ENCODE data around the gene CLDN24.
"Not testable (repeated sequence)": the region's sequence is repeated elsewhere in the genome, so short reads cannot be mapped to it uniquely, and the experiment has no call there.

Gene CLDN24

DNA sequence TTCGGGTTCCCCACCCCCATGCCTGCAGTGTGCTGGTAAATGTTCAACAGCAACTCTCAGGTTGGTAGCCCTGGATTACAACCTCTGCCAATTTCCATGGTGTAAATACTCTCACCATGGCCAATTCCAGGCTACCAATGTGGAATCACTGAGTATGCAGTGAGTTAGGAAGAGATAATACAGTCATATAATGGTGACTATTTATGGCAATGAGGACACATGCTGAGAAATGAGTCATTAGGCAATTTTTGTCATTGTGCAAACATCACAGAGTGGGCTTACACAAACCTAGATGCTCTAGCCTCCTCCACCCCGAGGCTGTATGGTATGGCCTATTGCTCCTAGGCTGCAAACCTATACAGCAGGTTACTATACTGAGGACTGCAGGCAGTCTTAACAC, 4.6 kb upstream of the CLDN24 start:
- H3K4me3 Mint-ChIP-seq = no peak overlapping the region
- DNase-seq (ENCODE audit: low spot score in 2 of 2) (no peak), ATAC-seq (replicated peaks; ENCODE audit: extremely low read depth, poor library complexity, severe bottlenecking) (no peak)

GRCh38 chr4:183326387-183326786, 4.2 kb upstream of the CLDN24 start:
- ATAC-seq (replicated peaks; ENCODE audit: extremely low read depth, poor library complexity, severe bottlenecking) = not testable (repeated sequence)

More for the DNA sequence above, 4.6 kb upstream of the CLDN24 start:
- no peaks in the 10 kb centered on the region for H3K9me3 Mint-ChIP-seq
- H3K36me3 Mint-ChIP-seq (ENCODE audit: insufficient read depth) = no peaks in the 10 kb centered on the region
- H3K4me1 Mint-ChIP-seq = no peaks in the 10 kb centered on the region
- no peak overlapping the region for H3K27ac Mint-ChIP-seq (ENCODE audit: low read depth)
- peaks cover 32% of the 10 kb centered on the region for H3K27me3 Mint-ChIP-seq

GRCh38 chr4:183324619-183325018, 2.4 kb upstream of the CLDN24 start:
- H3K27ac Mint-ChIP-seq (ENCODE audit: low read depth) = no peak overlapping the region
- H3K27me3 Mint-ChIP-seq = peaks cover 32% of the 10 kb centered on the region
- no peak for DNase-seq (ENCODE audit: low spot score in 2 of 2)
- no peaks in the 10 kb centered on the region for H3K9me3 Mint-ChIP-seq
- H3K4me3 Mint-ChIP-seq = no peak overlapping the region
- ATAC-seq (replicated peaks; ENCODE audit: extremely low read depth, poor library complexity, severe bottlenecking) = no peak
- H3K36me3 Mint-ChIP-seq (ENCODE audit: insufficient read depth) = no peaks in the 10 kb centered on the region
- H3K4me1 Mint-ChIP-seq = no peaks in the 10 kb centered on the region

More at GRCh38 chr4:183326387-183326786, 4.2 kb upstream of the CLDN24 start:
- H3K9me3 Mint-ChIP-seq; DNase-seq (ENCODE audit: low spot score in 2 of 2); H3K4me3 Mint-ChIP-seq; H3K27ac Mint-ChIP-seq (ENCODE audit: low read depth); H3K36me3 Mint-ChIP-seq (ENCODE audit: insufficient read depth); H3K4me1 Mint-ChIP-seq: not testable (repeated sequence)
- H3K27me3 Mint-ChIP-seq = peaks cover 32% of the 10 kb centered on the region

- peaks cover 32% of the 10 kb centered on the region for H3K27me3 Mint-ChIP-seq
- not testable (repeated sequence) for H3K27ac Mint-ChIP-seq (ENCODE audit: low read depth); H3K36me3 Mint-ChIP-seq (ENCODE audit: insufficient read depth); ATAC-seq (replicated peaks; ENCODE audit: extremely low read depth, poor library complexity, severe bottlenecking); H3K4me3 Mint-ChIP-seq; H3K4me1 Mint-ChIP-seq; DNase-seq (ENCODE audit: low spot score in 2 of 2); H3K9me3 Mint-ChIP-seq
Observed at GRCh38 chr4:183324056-183324455, 1.8 kb upstream of the CLDN24 start.

- DNase-seq (ENCODE audit: low spot score in 2 of 2) (no peak), ATAC-seq (replicated peaks; ENCODE audit: extremely low read depth, poor library complexity, severe bottlenecking) (no peak)
- H3K27ac Mint-ChIP-seq (ENCODE audit: low read depth) = no peak overlapping the region
- H3K9me3 Mint-ChIP-seq = no peaks in the 10 kb centered on the region
- H3K4me3 Mint-ChIP-seq = no peak overlapping the region
- no peaks in the 10 kb centered on the region for H3K36me3 Mint-ChIP-seq (ENCODE audit: insufficient read depth)
- H3K27me3 Mint-ChIP-seq = peaks cover 32% of the 10 kb centered on the region
- no peaks in the 10 kb centered on the region for H3K4me1 Mint-ChIP-seq
Observed at GRCh38 chr4:183323295-183323694, 1.1 kb upstream of the CLDN24 start.

GRCh38 chr4:183321516-183321915, 710 bp downstream of the CLDN24 start:
- Mint-ChIP-seq H3K27me3 (peaks cover 29% of the 10 kb centered on the region), H3K36me3 (ENCODE audit: insufficient read depth) (no peaks in the 10 kb centered on the region), H3K4me1 (no peaks in the 10 kb centered on the region), H3K9me3 (no peaks in the 10 kb centered on the region), H3K4me3 (no peak overlapping the region), H3K27ac (ENCODE audit: low read depth) (no peak overlapping the region)
- DNase-seq (ENCODE audit: low spot score in 2 of 2) = no peak
- no peak for ATAC-seq (replicated peaks; ENCODE audit: extremely low read depth, poor library complexity, severe bottlenecking)

DNA sequence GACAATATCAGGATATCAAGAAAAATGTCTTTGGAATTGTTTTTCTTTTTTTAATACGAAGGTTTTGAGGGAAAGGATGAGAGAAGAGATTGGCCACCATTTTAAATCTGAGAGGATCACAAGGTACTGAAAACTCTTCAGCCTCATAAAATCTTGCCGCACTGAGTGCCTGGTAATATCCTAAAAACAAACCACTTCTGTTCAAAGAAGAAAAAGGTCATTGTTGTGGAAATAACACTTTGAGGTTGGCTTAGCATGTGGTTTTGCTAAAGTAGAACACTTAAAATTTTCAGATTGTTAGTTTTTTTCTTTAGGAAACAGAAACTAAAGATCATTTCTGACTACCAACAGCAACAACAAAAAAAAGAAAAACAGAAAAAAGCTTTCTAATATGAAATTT, 1.1 kb downstream of the CLDN24 start:
- Mint-ChIP-seq H3K4me1 (no peaks in the 10 kb centered on the region), H3K27ac (ENCODE audit: low read depth) (no peak overlapping the region), H3K27me3 (peaks cover 25% of the 10 kb centered on the region), H3K9me3 (no peaks in the 10 kb centered on the region), H3K4me3 (no peak overlapping the region), H3K36me3 (ENCODE audit: insufficient read depth) (no peaks in the 10 kb centered on the region)
- ATAC-seq (replicated peaks; ENCODE audit: extremely low read depth, poor library complexity, severe bottlenecking) = no peak
- DNase-seq (ENCODE audit: low spot score in 2 of 2) = no peak

- Mint-ChIP-seq H3K4me1 (no peaks in the 10 kb centered on the region), H3K27ac (ENCODE audit: low read depth) (no peak within 1 kb of the TSS), H3K9me3 (no peaks in the 10 kb centered on the region), H3K36me3 (ENCODE audit: insufficient read depth) (no peaks in the 10 kb centered on the region), H3K27me3 (peaks cover 19% of the 10 kb centered on the region), H3K4me3 (no peak within 1 kb of the TSS)
- no peak for ATAC-seq (replicated peaks; ENCODE audit: extremely low read depth, poor library complexity, severe bottlenecking)
- DNase-seq (ENCODE audit: low spot score in 2 of 2) = no peak
Observed at GRCh38 chr4:183320211-183321059, 1.8 kb downstream of the CLDN24 start, which contains the start of gene CLDN22. CLDN22 (minus strand) TSS chr4:183320276; CDS start chr4:183320218, 58 bp downstream.

DNA sequence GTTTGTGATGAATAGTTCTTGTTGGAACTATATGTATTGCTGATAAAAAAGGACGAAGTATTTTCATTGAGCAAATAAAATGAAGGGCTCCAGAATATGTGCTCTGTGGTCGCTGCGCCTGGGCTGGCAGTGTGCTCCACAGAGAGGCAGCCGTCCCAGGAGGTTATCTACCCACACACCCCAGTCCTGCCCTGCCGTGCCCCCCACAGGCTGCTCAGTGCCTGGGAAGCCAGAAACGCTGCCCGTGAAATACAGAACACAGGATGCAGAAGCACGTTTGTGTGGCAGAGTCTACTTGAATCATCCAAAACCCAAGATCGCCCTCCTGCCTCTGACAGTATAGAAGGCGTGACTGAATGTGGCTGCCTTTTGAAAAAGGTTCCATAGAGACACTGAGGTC, 3.6 kb downstream of the CLDN24 start:
- ATAC-seq (replicated peaks; ENCODE audit: extremely low read depth, poor library complexity, severe bottlenecking) = no peak
- H3K27ac Mint-ChIP-seq (ENCODE audit: low read depth) = no peak overlapping the region
- no peak overlapping the region for H3K4me3 Mint-ChIP-seq
- no peaks in the 10 kb centered on the region for H3K9me3 Mint-ChIP-seq
- no peaks in the 10 kb centered on the region for H3K4me1 Mint-ChIP-seq
- DNase-seq (ENCODE audit: low spot score in 2 of 2) = no peak
- H3K36me3 Mint-ChIP-seq (ENCODE audit: insufficient read depth) = no peaks in the 10 kb centered on the region
- H3K27me3 Mint-ChIP-seq = peaks cover 20% of the 10 kb centered on the region

DNA sequence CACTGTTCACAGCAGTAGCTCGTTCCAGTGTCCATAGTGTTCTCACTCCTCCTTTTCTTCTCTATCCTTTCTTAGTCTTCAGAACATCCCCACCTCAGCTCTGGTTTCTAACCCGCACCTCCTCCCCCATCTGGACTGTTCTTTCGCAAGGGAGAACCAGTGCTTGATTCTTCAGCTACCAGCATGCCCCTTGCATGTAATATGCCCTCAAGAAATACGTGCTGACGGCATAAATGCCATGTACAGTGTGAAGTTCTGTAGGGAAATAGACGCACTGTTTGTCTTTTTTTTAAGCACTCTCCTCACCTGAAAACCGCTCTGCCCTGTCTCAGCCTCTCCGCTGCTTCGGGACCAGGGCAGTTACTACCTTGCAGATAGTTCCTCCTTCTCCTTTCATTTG, 7.4 kb downstream of the CLDN24 start:
- Mint-ChIP-seq H3K36me3 (ENCODE audit: insufficient read depth) (peaks cover 2% of the 10 kb centered on the region), H3K4me3 (no peak overlapping the region), H3K27me3 (peaks cover 36% of the 10 kb centered on the region), H3K4me1 (no peaks in the 10 kb centered on the region), H3K27ac (ENCODE audit: low read depth) (no peak overlapping the region), H3K9me3 (no peaks in the 10 kb centered on the region)
- ATAC-seq (replicated peaks; ENCODE audit: extremely low read depth, poor library complexity, severe bottlenecking) (no peak), DNase-seq (ENCODE audit: low spot score in 2 of 2) (no peak)

DNA sequence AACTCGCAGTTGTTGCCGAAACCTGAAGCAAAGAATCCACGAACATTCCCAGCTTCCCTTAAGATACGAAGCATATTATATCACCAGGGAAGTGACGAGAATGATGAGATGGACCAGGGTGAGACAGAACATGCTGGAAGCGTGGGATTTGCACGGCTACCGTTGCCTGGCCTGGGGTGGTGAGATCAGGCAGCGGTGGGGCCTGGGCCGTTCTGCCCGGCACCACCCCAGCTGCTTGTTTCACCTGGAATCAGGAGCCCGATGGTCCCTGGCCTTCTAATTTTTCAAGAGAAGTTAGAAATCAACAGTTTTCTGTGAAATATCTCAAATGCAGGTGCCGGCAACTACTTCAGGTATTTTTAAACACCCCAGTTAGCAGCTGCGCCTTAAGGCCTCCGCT, 7.9 kb downstream of the CLDN24 start:
- H3K27ac Mint-ChIP-seq (ENCODE audit: low read depth) = no peak overlapping the region
- no peak overlapping the region for H3K4me3 Mint-ChIP-seq
- no peaks in the 10 kb centered on the region for H3K4me1 Mint-ChIP-seq
- DNase-seq (ENCODE audit: low spot score in 2 of 2) (no peak), ATAC-seq (replicated peaks; ENCODE audit: extremely low read depth, poor library complexity, severe bottlenecking) (no peak)
- H3K9me3 Mint-ChIP-seq = no peaks in the 10 kb centered on the region
- peaks cover 36% of the 10 kb centered on the region for H3K27me3 Mint-ChIP-seq
- H3K36me3 Mint-ChIP-seq (ENCODE audit: insufficient read depth) = peaks cover 2% of the 10 kb centered on the region

GRCh38 chr4:183312841-183313240, 9.4 kb downstream of the CLDN24 start:
- Mint-ChIP-seq H3K27me3 (peaks cover 36% of the 10 kb centered on the region), H3K4me1 (no peaks in the 10 kb centered on the region), H3K9me3 (no peaks in the 10 kb centered on the region), H3K36me3 (ENCODE audit: insufficient read depth) (peaks cover 2% of the 10 kb centered on the region), H3K4me3 (no peak overlapping the region), H3K27ac (ENCODE audit: low read depth) (no peak overlapping the region)
- DNase-seq (ENCODE audit: low spot score in 2 of 2) (no peak), ATAC-seq (replicated peaks; ENCODE audit: extremely low read depth, poor library complexity, severe bottlenecking) (no peak)

- Mint-ChIP-seq H3K27me3 (peaks cover 21% of the 10 kb centered on the region), H3K4me3 (no peak overlapping the region), H3K9me3 (no peaks in the 10 kb centered on the region), H3K36me3 (ENCODE audit: insufficient read depth) (no peaks in the 10 kb centered on the region), H3K4me1 (no peaks in the 10 kb centered on the region), H3K27ac (ENCODE audit: low read depth) (no peak overlapping the region)
- no peak for ATAC-seq (replicated peaks; ENCODE audit: extremely low read depth, poor library complexity, severe bottlenecking)
- no peak for DNase-seq (ENCODE audit: low spot score in 2 of 2)
Observed at GRCh38 chr4:183306811-183307210, 15.4 kb downstream of the CLDN24 start.

Data from central memory CD8-positive, alpha-beta T cell (primary cell).